Natural killer cell (primary cell): Measurements from ENCODE around the gene SEZ6L2. TPM values are rescaled to one million over a fixed set of nuclear protein-coding genes. Genes with fewer than 3 reads are reported as not detected.

ENCODE experiments used
- ATAC-seq, 3 donors: fragments of 150-1000 bp in 2 of 3; fragments of 200-7000 bp in 1 of 3; cut with Tn5 transposase; 1 replicate in 1 of 3; 2 replicates in 2 of 3; pipeline ENCODE4 v1.10.0; 2021; ENCODE audit warnings: mild to moderate bottlenecking in 2 of 3, moderate library complexity in 2 of 3
- DNase-seq, 2 donors: peaks; one replicate each; pipeline versions ENCODE4 v3.0.0 to v3.0.0-alpha.2; 2013 to 2021; ENCODE audit warnings: mixed read lengths in 1 of 2
- H3K27ac ChIP-seq: one replicate; pipeline ENCODE4 v1.5.1; 2013; ENCODE audit warnings: mild to moderate bottlenecking, low read length
- H3K27me3 ChIP-seq: one replicate; pipeline ENCODE4 v1.6.1; 2013; ENCODE audit warnings: low read length; ENCODE audit not compliant: control insufficient read depth, insufficient read depth
- H3K36me3 ChIP-seq: one replicate; pipeline ENCODE4 v1.6.1; 2013; ENCODE audit warnings: low read length; ENCODE audit not compliant: control insufficient read depth, insufficient read depth
- H3K4me1 ChIP-seq: one replicate; pipeline ENCODE4 v1.6.1; 2013; ENCODE audit warnings: low read length; ENCODE audit not compliant: control insufficient read depth, insufficient read depth
- H3K4me3 ChIP-seq: one replicate; pipeline ENCODE4 v1.5.1; 2013; ENCODE audit warnings: low read length
- H3K9me3 ChIP-seq: one replicate; pipeline ENCODE4 v1.6.1; 2013; ENCODE audit warnings: low read length; ENCODE audit not compliant: control insufficient read depth, insufficient read depth
- H3K27ac Mint-ChIP-seq, 2 donors: one replicate each; pipeline ENCODE4 v1.8.0; 2022; ENCODE audit warnings: mild to moderate bottlenecking in 2 of 2, mixed read lengths in 2 of 2, moderate library complexity in 1 of 2
- H3K27me3 Mint-ChIP-seq, 2 donors: one replicate each; pipeline ENCODE4 v1.8.0; 2022; ENCODE audit warnings: low read depth in 2 of 2, mixed read lengths in 2 of 2
- H3K36me3 Mint-ChIP-seq: one replicate; pipeline ENCODE4 v1.8.0; 2022; ENCODE audit warnings: mixed read lengths
- H3K4me1 Mint-ChIP-seq, 2 donors: one replicate each; pipeline ENCODE4 v1.8.0; 2022; ENCODE audit warnings: mixed read lengths in 2 of 2
- H3K4me3 Mint-ChIP-seq: one replicate; pipeline ENCODE4 v1.8.0; 2022; ENCODE audit warnings: mild to moderate bottlenecking, moderate library complexity, mixed read lengths
- H3K9me3 Mint-ChIP-seq, 2 donors: one replicate each; pipeline ENCODE4 v1.8.0; 2022; ENCODE audit warnings: mixed read lengths in 2 of 2
- WGBS: methylation state at CpG from one replicate; pipeline ENCODE4 v1.1.7; 2013; ENCODE audit warnings: missing lambda C conversion rate; ENCODE audit not compliant: insufficient coverage; 5-methylcytosine and 5-hydroxymethylcytosine counted together
- intact Hi-C: fragments of 100-400 bp; cut with micrococcal nuclease; formaldehyde crosslinking; loops from one replicate; pipeline ENCODE4 v1.14.2; 2022
- total RNA-seq, 4 donors: library from RNA; stranded (reverse); fragments of 120-200 nt in 1 of 4; gene quantifications; one replicate each; pipeline versions ENCODE4 v1.2.3 to v1.2.4, GENCODE V29; 2013 to 2022
- TF ChIP-seq, protein P1 (sequence below): fragments of 200-600 bp; IDR thresholded peaks from one replicate; pipeline ENCODE4 v1.8.0; 2022; ENCODE audit warnings: antibody characterized with exemption

Gene SEZ6L2
- total RNA-seq, 3 donors from 2014 or later (not counting 1 experiment from before 2014, with no cell fraction given), result 0.14 TPM; not detected in 2

DNA sequence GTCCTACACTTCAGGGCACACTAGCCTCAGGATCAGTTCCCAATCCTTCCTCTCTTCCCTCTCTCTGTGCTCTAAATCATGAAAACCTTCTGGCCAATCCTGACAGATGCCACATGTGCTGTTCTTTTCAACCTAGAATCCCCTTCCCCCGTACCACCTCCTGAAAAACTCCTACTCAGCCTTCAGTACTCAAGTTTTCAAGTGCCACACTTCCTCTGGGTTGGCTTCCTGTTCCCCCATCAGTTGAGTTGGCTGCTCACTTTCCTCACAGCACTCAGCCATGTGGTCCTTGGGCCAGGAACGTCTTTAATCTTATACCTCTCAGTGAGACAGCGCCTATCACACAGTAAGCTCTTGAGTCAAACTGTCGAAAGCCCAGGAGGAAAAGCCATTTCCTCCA, 4.2 kb upstream of the SEZ6L2 start:
- Mint-ChIP-seq H3K27me3 (peaks cover 4 to 20% of the 10 kb centered on the region in 2 donors), H3K9me3 (no peaks in the 10 kb centered on the region)

DNA sequence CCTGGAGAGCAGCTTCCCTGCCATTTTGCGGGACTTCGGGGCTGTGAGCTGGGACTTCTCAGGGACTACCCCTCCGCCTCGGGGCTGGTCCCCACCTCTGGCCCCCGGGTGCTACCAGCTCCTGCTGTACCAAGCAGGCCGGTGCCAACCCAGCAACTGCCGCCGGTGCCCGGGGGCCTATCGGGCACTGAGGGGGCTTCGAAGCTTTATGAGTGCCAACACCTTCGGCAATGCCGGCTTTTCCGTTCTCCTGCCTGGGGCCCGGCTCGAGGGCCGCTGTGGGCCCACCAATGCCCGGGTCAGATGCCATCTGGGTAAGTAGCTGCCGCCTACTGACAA, 2.2 kb upstream of the SEZ6L2 start:
- H3K27ac ChIP-seq, result no peak overlapping the region
- no peaks in the 10 kb centered on the region for H3K36me3 ChIP-seq
- Mint-ChIP-seq H3K27me3 (peaks cover 20 to 34% of the 10 kb centered on the region in 2 donors), H3K9me3 (no peaks in the 10 kb centered on the region), H3K36me3 (no peaks in the 10 kb centered on the region), H3K4me3 (peak overlapping the region; percentile 45), H3K27ac (no peak overlapping the region), H3K4me1 (peaks cover 5 to 13% of the 10 kb centered on the region in 2 donors)
- peaks cover 13% of the 10 kb centered on the region for H3K4me1 ChIP-seq
- 90% methylated on average over 19 of the region's 19 CpGs for WGBS
- DNase-seq (no peak), ATAC-seq (no peak)
- H3K4me3 ChIP-seq, result no peak overlapping the region
- intact Hi-C loops, result no loop called here
- H3K9me3 ChIP-seq, result no peaks in the 10 kb centered on the region
- peaks cover 27% of the 10 kb centered on the region for H3K27me3 ChIP-seq
- TF ChIP-seq, protein P1, sequence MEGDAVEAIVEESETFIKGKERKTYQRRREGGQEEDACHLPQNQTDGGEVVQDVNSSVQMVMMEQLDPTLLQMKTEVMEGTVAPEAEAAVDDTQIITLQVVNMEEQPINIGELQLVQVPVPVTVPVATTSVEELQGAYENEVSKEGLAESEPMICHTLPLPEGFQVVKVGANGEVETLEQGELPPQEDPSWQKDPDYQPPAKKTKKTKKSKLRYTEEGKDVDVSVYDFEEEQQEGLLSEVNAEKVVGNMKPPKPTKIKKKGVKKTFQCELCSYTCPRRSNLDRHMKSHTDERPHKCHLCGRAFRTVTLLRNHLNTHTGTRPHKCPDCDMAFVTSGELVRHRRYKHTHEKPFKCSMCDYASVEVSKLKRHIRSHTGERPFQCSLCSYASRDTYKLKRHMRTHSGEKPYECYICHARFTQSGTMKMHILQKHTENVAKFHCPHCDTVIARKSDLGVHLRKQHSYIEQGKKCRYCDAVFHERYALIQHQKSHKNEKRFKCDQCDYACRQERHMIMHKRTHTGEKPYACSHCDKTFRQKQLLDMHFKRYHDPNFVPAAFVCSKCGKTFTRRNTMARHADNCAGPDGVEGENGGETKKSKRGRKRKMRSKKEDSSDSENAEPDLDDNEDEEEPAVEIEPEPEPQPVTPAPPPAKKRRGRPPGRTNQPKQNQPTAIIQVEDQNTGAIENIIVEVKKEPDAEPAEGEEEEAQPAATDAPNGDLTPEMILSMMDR, result no peak

More for the DNA sequence above, 4.2 kb upstream of the SEZ6L2 start:
- TF ChIP-seq, protein P1, result no peak
- Histone ChIP-seq H3K27me3 (peaks cover 14% of the 10 kb centered on the region), H3K36me3 (no peaks in the 10 kb centered on the region), H3K27ac (no peak overlapping the region), H3K4me3 (no peak overlapping the region), H3K9me3 (no peaks in the 10 kb centered on the region), H3K4me1 (peaks cover 13% of the 10 kb centered on the region)
- Mint-ChIP-seq H3K4me1 (peaks cover 5 to 9% of the 10 kb centered on the region in 2 donors), H3K4me3 (no peak overlapping the region), H3K27ac (no peak overlapping the region), H3K36me3 (no peaks in the 10 kb centered on the region)
- WGBS, result 52% methylated on average over 4 of the region's 4 CpGs
- ATAC-seq (no peak), DNase-seq (no peak)
- intact Hi-C loops, result no loop called here

DNA sequence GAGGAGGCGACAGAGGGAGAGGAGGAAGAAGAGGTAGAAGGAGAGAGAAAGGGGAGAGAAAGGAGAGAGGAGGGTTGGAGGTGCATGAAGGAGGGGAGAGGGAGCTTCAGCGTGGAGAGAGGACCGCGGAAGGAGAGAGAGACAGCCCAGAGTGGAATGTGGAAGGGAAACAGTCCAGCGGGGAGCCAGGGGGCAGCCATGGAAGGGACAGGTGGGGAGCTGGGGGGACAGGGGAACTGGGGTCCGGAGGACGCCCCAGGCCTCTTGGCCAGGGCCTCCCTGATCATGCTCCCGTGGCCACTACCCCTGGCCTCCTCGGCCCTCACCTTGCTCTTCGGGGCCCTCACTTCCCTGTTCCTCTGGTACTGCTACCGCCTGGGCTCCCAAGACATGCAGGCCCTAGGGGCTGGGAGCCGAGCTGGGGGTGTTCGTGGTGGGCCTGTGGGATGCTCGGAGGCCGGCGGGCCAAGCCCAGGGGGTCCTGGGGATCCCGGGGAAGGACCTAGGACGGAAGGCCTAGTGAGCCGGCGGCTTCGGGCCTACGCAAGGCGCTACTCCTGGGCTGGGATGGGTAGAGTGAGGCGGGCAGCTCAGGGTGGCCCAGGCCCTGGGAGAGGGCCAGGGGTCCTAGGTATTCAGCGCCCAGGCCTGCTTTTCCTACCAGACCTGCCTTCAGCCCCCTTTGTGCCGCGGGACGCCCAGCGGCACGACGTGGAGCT, 1.7 kb upstream of the SEZ6L2 start:
- Mint-ChIP-seq H3K9me3 (no peaks in the 10 kb centered on the region), H3K36me3 (no peaks in the 10 kb centered on the region), H3K27me3 (peaks cover 20 to 37% of the 10 kb centered on the region in 2 donors), H3K4me3 (peak overlapping the region; percentile 70), H3K27ac (no peak overlapping the region), H3K4me1 (peaks cover 5 to 13% of the 10 kb centered on the region in 2 donors)
- peaks cover 13% of the 10 kb centered on the region for H3K4me1 ChIP-seq
- intact Hi-C loops, result no loop called here
- DNase-seq (no peak), ATAC-seq (no peak)
- no peaks in the 10 kb centered on the region for H3K36me3 ChIP-seq
- 65% methylated on average over 31 of the region's 31 CpGs for WGBS
- no peaks in the 10 kb centered on the region for H3K9me3 ChIP-seq
- H3K27me3 ChIP-seq, result peaks cover 27% of the 10 kb centered on the region
- no peak overlapping the region for H3K4me3 ChIP-seq
- no peak overlapping the region for H3K27ac ChIP-seq
- TF ChIP-seq, protein P1, result no peak
